ENCODE results near the gene TBC1D2B. TPM values are rescaled to one million over a fixed set of nuclear protein-coding genes. Genes with fewer than 3 reads are reported as not detected.

The TBC1D2B gene
- total RNA-seq, 1 experiment from 2014 or later, result 18.7 TPM

- no peak for DNase-seq (ENCODE audit: low read depth)
These were observed 20.2 kb upstream of the TBC1D2B start for GRCh38 chr15:78097667-78098066.

GRCh38 chr15:78093242-78094020, 15.9 kb upstream of the TBC1D2B start:
- peak; percentile 51 for DNase-seq (ENCODE audit: low read depth)

GRCh38 chr15:78092261-78093041, 14.9 kb upstream of the TBC1D2B start, which contains the start of gene SH2D7:
Gene SH2D7 (plus strand): TSS chr15:78092561. CDS start chr15:78092585, 24 bp downstream.
- DNase-seq (ENCODE audit: low read depth), result no peak

- no peak for DNase-seq (ENCODE audit: low read depth)
These were observed 13.0 kb upstream of the TBC1D2B start for GRCh38 chr15:78090422-78091063.

GRCh38 chr15:78088773-78089080, 11.2 kb upstream of the TBC1D2B start:
- no peak for DNase-seq (ENCODE audit: low read depth)

GRCh38 chr15:78087951-78088772, 10.7 kb upstream of the TBC1D2B start:
- no peak for DNase-seq (ENCODE audit: low read depth)

- no peak for DNase-seq (ENCODE audit: low read depth)
These were observed 8.4 kb upstream of the TBC1D2B start for GRCh38 chr15:78085928-78086327.

GRCh38 chr15:78084449-78084750, 6.9 kb upstream of the TBC1D2B start:
- no peak for DNase-seq (ENCODE audit: low read depth)

- DNase-seq (ENCODE audit: low read depth), result no peak
These were observed 6.4 kb upstream of the TBC1D2B start for GRCh38 chr15:78083687-78084448.

GRCh38 chr15:78083186-78083585, 5.7 kb upstream of the TBC1D2B start:
- no peak for DNase-seq (ENCODE audit: low read depth)

GRCh38 chr15:78082743-78083110, 5.2 kb upstream of the TBC1D2B start:
- no peak for DNase-seq (ENCODE audit: low read depth)

- no peak for DNase-seq (ENCODE audit: low read depth)
These were observed 4.7 kb upstream of the TBC1D2B start for GRCh38 chr15:78082106-78082742.

GRCh38 chr15:78080088-78080460, 2.6 kb upstream of the TBC1D2B start:
- DNase-seq (ENCODE audit: low read depth), result no peak

GRCh38 chr15:78079298-78080087, 2.0 kb upstream of the TBC1D2B start:
- DNase-seq (ENCODE audit: low read depth), result no peak

- DNase-seq (ENCODE audit: low read depth), result no peak
These were observed 330 bp upstream of the TBC1D2B start for GRCh38 chr15:78077871-78078210.

- peak; percentile 25 for DNase-seq (ENCODE audit: low read depth)
These were observed 1.1 kb downstream of the TBC1D2B start for GRCh38 chr15:78076231-78077052.

- DNase-seq (ENCODE audit: low read depth), result peak; percentile 89
These were observed 1.9 kb downstream of the TBC1D2B start for GRCh38 chr15:78075490-78076230.

- no peak for DNase-seq (ENCODE audit: low read depth)
These were observed 4.3 kb downstream of the TBC1D2B start for GRCh38 chr15:78073046-78073787.

Data from M059J (cell line).